K562 (cell line): ENCODE results near the gene PARD6A.

Experiments used
- HNRNPL ChIP-seq: fragments of 200-400 bp; formaldehyde crosslinking; IDR thresholded peaks from 2 replicates; pipeline ENCODE4 v1.6.1; 2017; ENCODE audit warnings: low read depth, mild to moderate bottlenecking, low read length
- POLR2A ChIP-seq: fragments of 450-650 bp; conservative IDR thresholded peaks from 2 replicates; pipeline ENCODE4 v1.6.1; 2016
- SIRT6 ChIP-seq: IDR thresholded peaks from one replicate; pipeline ENCODE4 v1.6.1; 2012; ENCODE audit warnings: low read depth, mild to moderate bottlenecking, control low read depth, inconsistent platforms, low read length, moderate library complexity
- XRCC4 ChIP-seq: IDR thresholded peaks from one replicate; pipeline ENCODE4 v1.6.1; 2011; ENCODE audit not compliant: insufficient read depth, insufficient read length; ENCODE audit errors: extremely low read depth
- TF ChIP-seq, protein P1 (sequence below): fragments of 450-650 bp; IDR thresholded peaks from 2 replicates; pipeline ENCODE4 v1.6.1; 2017; ENCODE audit warnings: mild to moderate bottlenecking, moderate library complexity
- TF ChIP-seq, protein P2 (sequence below), 2 experiments: fragments of 450-650 bp; IDR thresholded peaks; 2 replicates each; pipeline ENCODE4 v1.6.1; 2018; ENCODE audit warnings: mild to moderate bottlenecking in 2 of 2, low read depth in 1 of 2; ENCODE audit not compliant: partially characterized antibody in 2 of 2
- TF ChIP-seq, protein P3 (sequence below): fragments of 150-350 bp; conservative IDR thresholded peaks from 2 replicates; pipeline ENCODE4 v1.6.1; 2014; ENCODE audit warnings: low read length
- TF ChIP-seq, protein P4 (sequence below): IDR thresholded peaks from 2 replicates; pipeline ENCODE4 v1.6.1; 2016; ENCODE audit warnings: missing genetic modification characterization, missing compliant biosample characterization
- TF ChIP-seq, protein P5 (sequence below), 3 experiments: IDR thresholded peaks in 2 of 3; conservative IDR thresholded peaks in 1 of 3; 2 replicates each; pipeline ENCODE4 v1.5.1; 2011 to 2012; ENCODE audit warnings: low read length in 3 of 3, mild to moderate bottlenecking in 3 of 3, control low read depth in 2 of 3, improper control_type of control experiment in 1 of 3, inconsistent platforms in 1 of 3, low read depth in 1 of 3, mixed read lengths in 1 of 3, moderate library complexity in 1 of 3; ENCODE audit not compliant: insufficient read depth in 2 of 3

DNA sequence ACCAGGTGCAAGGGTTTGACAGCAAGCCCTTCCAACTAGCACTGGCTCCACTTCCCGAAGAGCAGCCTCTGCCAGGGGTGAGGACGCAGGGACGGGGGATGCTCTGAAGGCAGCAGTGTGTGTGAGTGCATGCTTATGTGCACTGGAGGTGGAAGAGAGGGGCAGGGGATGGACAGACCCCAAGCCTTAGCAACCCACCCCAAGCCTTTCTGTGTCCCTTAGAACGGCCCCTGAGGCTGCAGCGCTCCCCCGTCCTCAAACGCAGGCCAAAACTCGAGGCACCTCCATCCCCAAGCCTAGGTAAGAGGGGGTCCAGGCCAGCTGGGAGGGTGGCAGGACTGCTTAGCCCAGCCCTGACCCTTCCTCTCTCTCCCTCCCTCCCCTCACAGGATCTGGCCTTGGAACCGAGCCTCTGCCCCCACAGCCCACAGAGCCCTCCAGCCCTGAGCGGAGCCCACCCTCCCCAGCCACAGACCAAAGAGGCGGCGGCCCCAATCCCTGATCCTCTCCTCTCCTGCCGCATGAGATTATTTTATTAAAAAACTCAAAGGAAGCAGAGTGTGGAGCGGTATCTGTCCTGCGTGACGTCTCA, 3.6 kb upstream of the PARD6A start:
- TF ChIP-seq SIRT6 = no peak
- TF ChIP-seq, protein P1, sequence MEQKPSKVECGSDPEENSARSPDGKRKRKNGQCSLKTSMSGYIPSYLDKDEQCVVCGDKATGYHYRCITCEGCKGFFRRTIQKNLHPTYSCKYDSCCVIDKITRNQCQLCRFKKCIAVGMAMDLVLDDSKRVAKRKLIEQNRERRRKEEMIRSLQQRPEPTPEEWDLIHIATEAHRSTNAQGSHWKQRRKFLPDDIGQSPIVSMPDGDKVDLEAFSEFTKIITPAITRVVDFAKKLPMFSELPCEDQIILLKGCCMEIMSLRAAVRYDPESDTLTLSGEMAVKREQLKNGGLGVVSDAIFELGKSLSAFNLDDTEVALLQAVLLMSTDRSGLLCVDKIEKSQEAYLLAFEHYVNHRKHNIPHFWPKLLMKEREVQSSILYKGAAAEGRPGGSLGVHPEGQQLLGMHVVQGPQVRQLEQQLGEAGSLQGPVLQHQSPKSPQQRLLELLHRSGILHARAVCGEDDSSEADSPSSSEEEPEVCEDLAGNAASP = no peak
- TF ChIP-seq, protein P2, sequence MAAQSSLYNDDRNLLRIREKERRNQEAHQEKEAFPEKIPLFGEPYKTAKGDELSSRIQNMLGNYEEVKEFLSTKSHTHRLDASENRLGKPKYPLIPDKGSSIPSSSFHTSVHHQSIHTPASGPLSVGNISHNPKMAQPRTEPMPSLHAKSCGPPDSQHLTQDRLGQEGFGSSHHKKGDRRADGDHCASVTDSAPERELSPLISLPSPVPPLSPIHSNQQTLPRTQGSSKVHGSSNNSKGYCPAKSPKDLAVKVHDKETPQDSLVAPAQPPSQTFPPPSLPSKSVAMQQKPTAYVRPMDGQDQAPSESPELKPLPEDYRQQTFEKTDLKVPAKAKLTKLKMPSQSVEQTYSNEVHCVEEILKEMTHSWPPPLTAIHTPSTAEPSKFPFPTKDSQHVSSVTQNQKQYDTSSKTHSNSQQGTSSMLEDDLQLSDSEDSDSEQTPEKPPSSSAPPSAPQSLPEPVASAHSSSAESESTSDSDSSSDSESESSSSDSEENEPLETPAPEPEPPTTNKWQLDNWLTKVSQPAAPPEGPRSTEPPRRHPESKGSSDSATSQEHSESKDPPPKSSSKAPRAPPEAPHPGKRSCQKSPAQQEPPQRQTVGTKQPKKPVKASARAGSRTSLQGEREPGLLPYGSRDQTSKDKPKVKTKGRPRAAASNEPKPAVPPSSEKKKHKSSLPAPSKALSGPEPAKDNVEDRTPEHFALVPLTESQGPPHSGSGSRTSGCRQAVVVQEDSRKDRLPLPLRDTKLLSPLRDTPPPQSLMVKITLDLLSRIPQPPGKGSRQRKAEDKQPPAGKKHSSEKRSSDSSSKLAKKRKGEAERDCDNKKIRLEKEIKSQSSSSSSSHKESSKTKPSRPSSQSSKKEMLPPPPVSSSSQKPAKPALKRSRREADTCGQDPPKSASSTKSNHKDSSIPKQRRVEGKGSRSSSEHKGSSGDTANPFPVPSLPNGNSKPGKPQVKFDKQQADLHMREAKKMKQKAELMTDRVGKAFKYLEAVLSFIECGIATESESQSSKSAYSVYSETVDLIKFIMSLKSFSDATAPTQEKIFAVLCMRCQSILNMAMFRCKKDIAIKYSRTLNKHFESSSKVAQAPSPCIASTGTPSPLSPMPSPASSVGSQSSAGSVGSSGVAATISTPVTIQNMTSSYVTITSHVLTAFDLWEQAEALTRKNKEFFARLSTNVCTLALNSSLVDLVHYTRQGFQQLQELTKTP (IDR thresholded peaks at IDR 0.05; ENCODE audit: low read depth in 1 of 2, partially characterized antibody in 2 of 2) = no peak
- TF ChIP-seq POLR2A = no peak
- TF ChIP-seq, protein P3, sequence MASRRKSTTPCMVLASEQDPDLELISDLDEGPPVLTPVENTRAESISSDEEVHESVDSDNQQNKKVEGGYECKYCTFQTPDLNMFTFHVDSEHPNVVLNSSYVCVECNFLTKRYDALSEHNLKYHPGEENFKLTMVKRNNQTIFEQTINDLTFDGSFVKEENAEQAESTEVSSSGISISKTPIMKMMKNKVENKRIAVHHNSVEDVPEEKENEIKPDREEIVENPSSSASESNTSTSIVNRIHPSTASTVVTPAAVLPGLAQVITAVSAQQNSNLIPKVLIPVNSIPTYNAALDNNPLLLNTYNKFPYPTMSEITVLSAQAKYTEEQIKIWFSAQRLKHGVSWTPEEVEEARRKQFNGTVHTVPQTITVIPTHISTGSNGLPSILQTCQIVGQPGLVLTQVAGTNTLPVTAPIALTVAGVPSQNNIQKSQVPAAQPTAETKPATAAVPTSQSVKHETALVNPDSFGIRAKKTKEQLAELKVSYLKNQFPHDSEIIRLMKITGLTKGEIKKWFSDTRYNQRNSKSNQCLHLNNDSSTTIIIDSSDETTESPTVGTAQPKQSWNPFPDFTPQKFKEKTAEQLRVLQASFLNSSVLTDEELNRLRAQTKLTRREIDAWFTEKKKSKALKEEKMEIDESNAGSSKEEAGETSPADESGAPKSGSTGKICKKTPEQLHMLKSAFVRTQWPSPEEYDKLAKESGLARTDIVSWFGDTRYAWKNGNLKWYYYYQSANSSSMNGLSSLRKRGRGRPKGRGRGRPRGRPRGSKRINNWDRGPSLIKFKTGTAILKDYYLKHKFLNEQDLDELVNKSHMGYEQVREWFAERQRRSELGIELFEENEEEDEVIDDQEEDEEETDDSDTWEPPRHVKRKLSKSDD = no peak
- TF ChIP-seq HNRNPL = no peak
- TF ChIP-seq, protein P4, sequence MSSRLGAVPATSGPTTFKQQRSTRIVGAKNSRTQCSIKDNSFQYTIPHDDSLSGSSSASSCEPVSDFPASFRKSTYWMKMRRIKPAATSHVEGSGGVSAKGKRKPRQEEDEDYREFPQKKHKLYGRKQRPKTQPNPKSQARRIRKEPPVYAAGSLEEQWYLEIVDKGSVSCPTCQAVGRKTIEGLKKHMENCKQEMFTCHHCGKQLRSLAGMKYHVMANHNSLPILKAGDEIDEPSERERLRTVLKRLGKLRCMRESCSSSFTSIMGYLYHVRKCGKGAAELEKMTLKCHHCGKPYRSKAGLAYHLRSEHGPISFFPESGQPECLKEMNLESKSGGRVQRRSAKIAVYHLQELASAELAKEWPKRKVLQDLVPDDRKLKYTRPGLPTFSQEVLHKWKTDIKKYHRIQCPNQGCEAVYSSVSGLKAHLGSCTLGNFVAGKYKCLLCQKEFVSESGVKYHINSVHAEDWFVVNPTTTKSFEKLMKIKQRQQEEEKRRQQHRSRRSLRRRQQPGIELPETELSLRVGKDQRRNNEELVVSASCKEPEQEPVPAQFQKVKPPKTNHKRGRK (tag) = no peak
- no peak for TF ChIP-seq XRCC4
- TF ChIP-seq, protein P5, sequence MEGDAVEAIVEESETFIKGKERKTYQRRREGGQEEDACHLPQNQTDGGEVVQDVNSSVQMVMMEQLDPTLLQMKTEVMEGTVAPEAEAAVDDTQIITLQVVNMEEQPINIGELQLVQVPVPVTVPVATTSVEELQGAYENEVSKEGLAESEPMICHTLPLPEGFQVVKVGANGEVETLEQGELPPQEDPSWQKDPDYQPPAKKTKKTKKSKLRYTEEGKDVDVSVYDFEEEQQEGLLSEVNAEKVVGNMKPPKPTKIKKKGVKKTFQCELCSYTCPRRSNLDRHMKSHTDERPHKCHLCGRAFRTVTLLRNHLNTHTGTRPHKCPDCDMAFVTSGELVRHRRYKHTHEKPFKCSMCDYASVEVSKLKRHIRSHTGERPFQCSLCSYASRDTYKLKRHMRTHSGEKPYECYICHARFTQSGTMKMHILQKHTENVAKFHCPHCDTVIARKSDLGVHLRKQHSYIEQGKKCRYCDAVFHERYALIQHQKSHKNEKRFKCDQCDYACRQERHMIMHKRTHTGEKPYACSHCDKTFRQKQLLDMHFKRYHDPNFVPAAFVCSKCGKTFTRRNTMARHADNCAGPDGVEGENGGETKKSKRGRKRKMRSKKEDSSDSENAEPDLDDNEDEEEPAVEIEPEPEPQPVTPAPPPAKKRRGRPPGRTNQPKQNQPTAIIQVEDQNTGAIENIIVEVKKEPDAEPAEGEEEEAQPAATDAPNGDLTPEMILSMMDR (IDR thresholded peaks at IDR 0.05 in 2 of 3, conservative IDR thresholded peaks at IDR 0.05 in 1 of 3; ENCODE audit: insufficient read depth in 2 of 3, low read depth in 1 of 3, low read length in 3 of 3) = no peak
